MM.1S (cell line): Measurements from ENCODE around the gene EXOC4.

Source experiments
- DNase-seq: peaks from one replicate; pipeline ENCODE4 v3.0.0-alpha.2; 2015
- H2AFZ ChIP-seq: fragments of 300-600 bp; sonication (generic); 2 replicates; pipeline ENCODE4 v1.6.0; 2016; ENCODE audit warnings: antibody characterized with exemption, low read length
- H3F3A ChIP-seq: fragments of 300-600 bp; sonication (generic); 2 replicates; pipeline ENCODE4 v1.6.1; 2016; ENCODE audit warnings: mild to moderate bottlenecking, antibody characterized with exemption, low read length, moderate library complexity, mixed read lengths; ENCODE audit not compliant: insufficient read depth
- H3K27ac ChIP-seq: fragments of 300-600 bp; sonication (generic); 2 replicates; pipeline ENCODE4 v1.5.1; 2016; ENCODE audit warnings: mild to moderate bottlenecking, low read length
- H3K27me3 ChIP-seq: fragments of 300-600 bp; sonication (generic); replicated peaks from 2 replicates; pipeline ENCODE4 v1.6.0; 2016; ENCODE audit warnings: low read length; ENCODE audit not compliant: insufficient read depth
- H3K36me3 ChIP-seq: fragments of 300-600 bp; sonication (generic); replicated peaks from 2 replicates; pipeline ENCODE4 v1.6.1; 2016; ENCODE audit warnings: mild to moderate bottlenecking, low read length, mixed read lengths; ENCODE audit not compliant: insufficient read depth
- H3K4me1 ChIP-seq: fragments of 300-600 bp; sonication (generic); 2 replicates; pipeline ENCODE4 v1.6.1; 2016; ENCODE audit warnings: low read length, mixed read lengths
- H3K4me2 ChIP-seq: fragments of 300-600 bp; sonication (generic); 2 replicates; pipeline ENCODE4 v1.6.0; 2016; ENCODE audit warnings: low read depth, low read length
- H3K4me3 ChIP-seq: fragments of 300-600 bp; sonication (generic); 2 replicates; pipeline ENCODE4 v1.5.1; 2016; ENCODE audit warnings: low read length, mixed read lengths
- H3K79me2 ChIP-seq: fragments of 300-600 bp; sonication (generic); 2 replicates; pipeline ENCODE4 v1.6.1; 2016; ENCODE audit warnings: mixed run types, low read length, mixed read lengths
- H3K9ac ChIP-seq: fragments of 300-600 bp; sonication (generic); 2 replicates; pipeline ENCODE4 v1.6.1; 2016; ENCODE audit warnings: low read length, mixed read lengths
- H3K9me2 ChIP-seq: fragments of 300-600 bp; sonication (generic); replicated peaks from 2 replicates; pipeline ENCODE4 v1.6.1; 2016; ENCODE audit warnings: mild to moderate bottlenecking, low read length, mixed read lengths; ENCODE audit not compliant: insufficient read depth
- H3K9me3 ChIP-seq: fragments of 300-600 bp; sonication (generic); replicated peaks from 2 replicates; pipeline ENCODE4 v1.6.1; 2016; ENCODE audit warnings: mild to moderate bottlenecking, low read length, mixed read lengths; ENCODE audit not compliant: insufficient read depth
- H4K20me1 ChIP-seq: fragments of 300-600 bp; sonication (generic); 2 replicates; pipeline ENCODE4 v1.6.1; 2016; ENCODE audit warnings: mild to moderate bottlenecking, low read length, moderate library complexity, mixed read lengths; ENCODE audit not compliant: insufficient read depth
- EZH2 ChIP-seq: fragments of 300-600 bp; sonication (generic); optimal IDR thresholded peaks from 2 replicates; pipeline ENCODE3; 2017; ENCODE audit warnings: low read depth, mild to moderate bottlenecking, antibody characterized with exemption, low read length, mixed read lengths
- EZH2phosphoT487 ChIP-seq: fragments of 300-600 bp; sonication (generic); IDR thresholded peaks from 2 replicates; pipeline ENCODE4 v1.6.1; 2018; ENCODE audit warnings: antibody characterized with exemption, low read length
- TF ChIP-seq, protein P1 (sequence below): fragments of 300-600 bp; sonication (generic); IDR thresholded peaks from 2 replicates; pipeline ENCODE4 v1.5.1; 2016; ENCODE audit warnings: antibody characterized with exemption, low read length, mixed read lengths

Gene EXOC4

DNA sequence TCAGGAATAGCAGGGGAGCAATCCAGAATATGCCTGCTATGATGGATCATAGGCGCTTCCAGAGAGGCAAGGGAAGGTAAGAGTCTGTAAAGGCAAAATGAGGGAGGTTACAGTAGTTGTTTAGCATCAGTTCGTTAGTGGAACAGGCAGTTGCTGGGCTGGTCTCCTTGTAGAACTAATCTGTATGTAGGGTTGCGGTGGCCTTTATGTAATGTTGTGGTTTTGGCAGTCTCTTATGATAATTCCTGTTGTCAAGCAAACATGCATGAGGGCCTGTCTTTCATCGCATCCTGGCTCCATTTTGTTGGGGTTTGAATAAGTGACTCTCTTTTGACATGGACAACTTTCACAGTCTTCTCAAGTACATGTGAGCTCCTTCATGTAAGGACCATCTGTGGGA, 446.5 kb downstream of the EXOC4 start:
- Histone ChIP-seq H3F3A (no peaks in the 10 kb centered on the region), H4K20me1 (no peaks in the 10 kb centered on the region), H2AFZ (no peak overlapping the region), H3K9me2 (no peaks in the 10 kb centered on the region), H3K9me3 (no peaks in the 10 kb centered on the region), H3K4me3 (no peak overlapping the region), H3K27ac (no peak overlapping the region), H3K4me2 (no peak overlapping the region), H3K36me3 (no peaks in the 10 kb centered on the region), H3K9ac (no peak overlapping the region), H3K79me2 (no peaks in the 10 kb centered on the region), H3K27me3 (no peaks in the 10 kb centered on the region), H3K4me1 (no peaks in the 10 kb centered on the region)
- TF ChIP-seq EZH2phosphoT487 (no peak), EZH2 (no peak)
- TF ChIP-seq, protein P1, sequence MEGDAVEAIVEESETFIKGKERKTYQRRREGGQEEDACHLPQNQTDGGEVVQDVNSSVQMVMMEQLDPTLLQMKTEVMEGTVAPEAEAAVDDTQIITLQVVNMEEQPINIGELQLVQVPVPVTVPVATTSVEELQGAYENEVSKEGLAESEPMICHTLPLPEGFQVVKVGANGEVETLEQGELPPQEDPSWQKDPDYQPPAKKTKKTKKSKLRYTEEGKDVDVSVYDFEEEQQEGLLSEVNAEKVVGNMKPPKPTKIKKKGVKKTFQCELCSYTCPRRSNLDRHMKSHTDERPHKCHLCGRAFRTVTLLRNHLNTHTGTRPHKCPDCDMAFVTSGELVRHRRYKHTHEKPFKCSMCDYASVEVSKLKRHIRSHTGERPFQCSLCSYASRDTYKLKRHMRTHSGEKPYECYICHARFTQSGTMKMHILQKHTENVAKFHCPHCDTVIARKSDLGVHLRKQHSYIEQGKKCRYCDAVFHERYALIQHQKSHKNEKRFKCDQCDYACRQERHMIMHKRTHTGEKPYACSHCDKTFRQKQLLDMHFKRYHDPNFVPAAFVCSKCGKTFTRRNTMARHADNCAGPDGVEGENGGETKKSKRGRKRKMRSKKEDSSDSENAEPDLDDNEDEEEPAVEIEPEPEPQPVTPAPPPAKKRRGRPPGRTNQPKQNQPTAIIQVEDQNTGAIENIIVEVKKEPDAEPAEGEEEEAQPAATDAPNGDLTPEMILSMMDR = no peak
- DNase-seq = no peak

GRCh38 chr7:133702078-133702477, 449.2 kb downstream of the EXOC4 start:
- no peaks in the 10 kb centered on the region for H3K9me3 ChIP-seq
- no peaks in the 10 kb centered on the region for H3K4me1 ChIP-seq
- DNase-seq = no peak
- no peaks in the 10 kb centered on the region for H3K27me3 ChIP-seq
- H3F3A ChIP-seq = no peaks in the 10 kb centered on the region
- no peaks in the 10 kb centered on the region for H4K20me1 ChIP-seq
- no peak overlapping the region for H3K4me3 ChIP-seq
- TF ChIP-seq, protein P1 = no peak
- no peak for TF ChIP-seq EZH2phosphoT487
- no peak for TF ChIP-seq EZH2
- no peak overlapping the region for H2AFZ ChIP-seq
- H3K4me2 ChIP-seq = no peak overlapping the region
- H3K9ac ChIP-seq = no peak overlapping the region
- no peak overlapping the region for H3K27ac ChIP-seq
- H3K79me2 ChIP-seq = no peaks in the 10 kb centered on the region
- no peaks in the 10 kb centered on the region for H3K9me2 ChIP-seq
- H3K36me3 ChIP-seq = no peaks in the 10 kb centered on the region

DNA sequence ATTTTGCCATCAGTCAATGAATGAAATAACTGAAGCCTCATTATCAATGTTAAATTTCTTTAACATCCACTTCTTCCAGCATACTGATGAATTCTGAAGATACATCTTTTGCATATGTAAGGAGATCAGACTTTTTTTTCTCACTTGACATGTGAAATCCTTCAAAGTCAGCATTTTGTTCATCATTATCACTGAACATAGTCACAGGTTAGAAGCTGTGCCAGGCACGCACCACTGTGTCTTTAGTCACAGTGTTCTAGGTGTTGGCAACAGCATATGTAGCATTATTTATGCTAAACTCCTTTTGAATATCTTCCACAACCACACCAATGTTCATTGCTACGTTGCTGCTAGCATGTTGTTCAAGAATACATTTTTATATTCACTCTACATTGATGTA, 450.1 kb downstream of the EXOC4 start:
- TF ChIP-seq, protein P1 = no peak
- TF ChIP-seq EZH2 = no peak
- no peaks in the 10 kb centered on the region for H3K9me3 ChIP-seq

More for the DNA sequence above, 450.1 kb downstream of the EXOC4 start:
- no peak overlapping the region for H3K9ac ChIP-seq
- H3K9me2 ChIP-seq = no peaks in the 10 kb centered on the region
- no peak for DNase-seq
- no peak overlapping the region for H2AFZ ChIP-seq
- no peaks in the 10 kb centered on the region for H3K79me2 ChIP-seq
- no peak overlapping the region for H3K4me2 ChIP-seq
- no peaks in the 10 kb centered on the region for H3K36me3 ChIP-seq
- no peaks in the 10 kb centered on the region for H3K4me1 ChIP-seq
- H4K20me1 ChIP-seq = no peaks in the 10 kb centered on the region
- no peaks in the 10 kb centered on the region for H3K27me3 ChIP-seq
- no peak overlapping the region for H3K4me3 ChIP-seq
- no peaks in the 10 kb centered on the region for H3F3A ChIP-seq
- H3K27ac ChIP-seq = no peak overlapping the region
